H1 (cell line): Measurements from ENCODE around the gene CCDC183.

ENCODE experiments used
- EZH2 ChIP-seq: fragments of 200-600 bp; sonication (generic); IDR thresholded peaks from 2 replicates; pipeline ENCODE4 v1.7.1; 2012; ENCODE audit warnings: low read depth, mild to moderate bottlenecking, moderate library complexity, low read length, inconsistent platforms; ENCODE audit not compliant: severe bottlenecking
- POLR2AphosphoS5 ChIP-seq: IDR thresholded peaks from 2 replicates; pipeline ENCODE4 v1.6.1; 2011; ENCODE audit warnings: low read depth, low read length
- TF ChIP-seq, protein P1 (sequence below), 3 experiments: IDR thresholded peaks; 1 replicate in 2 of 3; 2 replicates in 1 of 3; pipeline versions ENCODE4 v1.5.1 to v1.6.1; 2011; ENCODE audit warnings: low read length in 3 of 3, mild to moderate bottlenecking in 3 of 3, inconsistent platforms in 2 of 3, low read depth in 1 of 3, moderate library complexity in 1 of 3; ENCODE audit not compliant: insufficient read depth in 1 of 3; ENCODE audit errors: control extremely low read depth in 1 of 3

DNA sequence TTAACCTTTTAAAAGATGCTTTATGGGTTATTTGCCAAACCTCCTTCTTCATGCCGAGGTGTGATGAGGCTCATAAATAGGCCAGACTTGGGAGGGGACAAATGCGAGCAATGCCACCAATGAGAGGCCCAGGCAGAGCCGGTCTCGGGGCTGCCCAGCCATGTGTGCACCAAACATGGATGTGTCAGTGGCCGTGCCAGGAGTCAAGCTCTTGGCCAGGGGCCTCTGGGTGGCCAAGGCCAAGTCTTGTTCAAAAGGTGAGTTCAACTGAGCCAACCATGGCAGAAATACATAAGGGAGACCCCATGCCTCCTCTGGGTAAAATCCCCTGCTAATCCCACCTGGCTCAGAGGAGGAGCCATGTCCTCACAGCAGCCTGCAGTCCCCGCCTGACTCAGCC is 20.9 kb upstream of the CCDC183 start:
- TF ChIP-seq EZH2: no peak
- TF ChIP-seq, protein P1, sequence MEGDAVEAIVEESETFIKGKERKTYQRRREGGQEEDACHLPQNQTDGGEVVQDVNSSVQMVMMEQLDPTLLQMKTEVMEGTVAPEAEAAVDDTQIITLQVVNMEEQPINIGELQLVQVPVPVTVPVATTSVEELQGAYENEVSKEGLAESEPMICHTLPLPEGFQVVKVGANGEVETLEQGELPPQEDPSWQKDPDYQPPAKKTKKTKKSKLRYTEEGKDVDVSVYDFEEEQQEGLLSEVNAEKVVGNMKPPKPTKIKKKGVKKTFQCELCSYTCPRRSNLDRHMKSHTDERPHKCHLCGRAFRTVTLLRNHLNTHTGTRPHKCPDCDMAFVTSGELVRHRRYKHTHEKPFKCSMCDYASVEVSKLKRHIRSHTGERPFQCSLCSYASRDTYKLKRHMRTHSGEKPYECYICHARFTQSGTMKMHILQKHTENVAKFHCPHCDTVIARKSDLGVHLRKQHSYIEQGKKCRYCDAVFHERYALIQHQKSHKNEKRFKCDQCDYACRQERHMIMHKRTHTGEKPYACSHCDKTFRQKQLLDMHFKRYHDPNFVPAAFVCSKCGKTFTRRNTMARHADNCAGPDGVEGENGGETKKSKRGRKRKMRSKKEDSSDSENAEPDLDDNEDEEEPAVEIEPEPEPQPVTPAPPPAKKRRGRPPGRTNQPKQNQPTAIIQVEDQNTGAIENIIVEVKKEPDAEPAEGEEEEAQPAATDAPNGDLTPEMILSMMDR (IDR thresholded peaks at IDR 0.05; ENCODE audit: control extremely low read depth in 1 of 3, insufficient read depth in 1 of 3, low read depth in 1 of 3, low read length in 3 of 3): no peak
- no peak for TF ChIP-seq POLR2AphosphoS5
